Progenitor cell of endocrine pancreas (in vitro differentiated cells): ENCODE measurements around the gene FOXD2. TPM values are rescaled to one million over a fixed set of nuclear protein-coding genes. Genes with fewer than 3 reads are reported as not detected.

ENCODE experiments used
- DNase-seq: peaks from one replicate; pipeline ENCODE4 v3.0.0; 2021; ENCODE audit warnings: low spot score; ENCODE audit not compliant: unreplicated experiment
- H3K27ac Mint-ChIP-seq: 2 replicates; pipeline ENCODE4 v1.8.0; 2021; ENCODE audit warnings: mild to moderate bottlenecking, moderate library complexity, mixed read lengths
- H3K27me3 Mint-ChIP-seq: 2 replicates; pipeline ENCODE4 v1.8.0; 2021; ENCODE audit warnings: mixed read lengths
- H3K36me3 Mint-ChIP-seq: 2 replicates; pipeline ENCODE4 v1.8.0; 2022; ENCODE audit warnings: mixed read lengths; ENCODE audit not compliant: insufficient read depth
- H3K4me1 Mint-ChIP-seq: 2 replicates; pipeline ENCODE4 v1.8.0; 2021; ENCODE audit warnings: low read depth, mixed read lengths
- H3K4me3 Mint-ChIP-seq: 2 replicates; pipeline ENCODE4 v1.8.0; 2021; ENCODE audit warnings: low read depth, mild to moderate bottlenecking, moderate library complexity, mixed read lengths
- H3K9me3 Mint-ChIP-seq: 2 replicates; pipeline ENCODE4 v1.8.0; 2021; ENCODE audit warnings: low read depth, mixed read lengths
- CTCF ChIP-seq: fragments of 200-600 bp; sonication (generic); IDR thresholded peaks from one replicate; pipeline ENCODE4 v1.5.0; 2021; ENCODE audit warnings: antibody characterized with exemption, mild to moderate bottlenecking; ENCODE audit not compliant: unreplicated experiment
- total RNA-seq: library from RNA; stranded (reverse); gene quantifications from 2 replicates; pipeline ENCODE4 v1.2.1, GENCODE V29; 2021

FOXD2 gene
- total RNA-seq, 1 donor from 2014 or later = 0.05 TPM

- peaks cover 52% of the 10 kb centered on the region for H3K27me3 Mint-ChIP-seq
- no peak overlapping the region for H3K27ac Mint-ChIP-seq
- no peaks in the 10 kb centered on the region for H3K36me3 Mint-ChIP-seq
- H3K4me3 Mint-ChIP-seq = peak overlapping the region; percentile 68
- TF ChIP-seq CTCF = no peak
- DNase-seq = no peak
- peaks cover 10% of the 10 kb centered on the region for H3K4me1 Mint-ChIP-seq
- H3K9me3 Mint-ChIP-seq = no peaks in the 10 kb centered on the region
Measured at GRCh38 chr1:47436979-47437446, 831 bp upstream of the FOXD2 start.

DNA sequence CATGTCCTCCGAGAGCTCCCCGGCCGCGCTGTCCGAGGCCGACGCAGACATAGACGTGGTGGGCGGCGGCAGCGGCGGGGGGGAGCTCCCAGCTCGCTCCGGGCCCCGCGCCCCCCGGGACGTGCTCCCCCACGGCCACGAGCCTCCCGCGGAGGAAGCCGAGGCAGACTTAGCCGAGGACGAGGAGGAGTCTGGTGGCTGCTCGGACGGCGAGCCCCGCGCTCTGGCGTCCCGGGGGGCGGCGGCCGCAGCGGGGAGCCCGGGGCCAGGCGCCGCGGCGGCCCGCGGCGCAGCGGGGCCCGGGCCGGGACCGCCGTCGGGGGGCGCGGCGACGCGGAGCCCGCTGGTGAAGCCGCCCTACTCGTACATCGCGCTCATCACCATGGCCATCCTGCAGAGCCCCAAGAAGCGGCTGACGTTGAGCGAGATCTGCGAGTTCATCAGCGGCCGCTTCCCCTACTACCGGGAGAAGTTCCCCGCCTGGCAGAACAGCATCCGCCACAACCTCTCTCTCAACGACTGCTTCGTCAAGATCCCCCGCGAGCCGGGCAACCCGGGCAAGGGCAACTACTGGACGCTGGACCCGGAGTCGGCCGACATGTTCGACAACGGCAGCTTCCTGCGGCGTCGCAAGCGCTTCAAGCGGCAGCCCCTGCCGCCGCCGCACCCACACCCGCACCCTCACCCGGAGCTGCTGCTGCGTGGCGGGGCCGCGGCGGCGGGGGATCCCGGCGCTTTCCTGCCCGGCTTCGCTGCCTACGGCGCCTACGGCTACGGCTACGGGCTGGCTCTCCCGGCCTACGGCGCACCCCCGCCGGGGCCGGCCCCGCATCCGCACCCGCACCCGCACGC, 547 bp downstream of the FOXD2 start:
- H3K27me3 Mint-ChIP-seq = peaks cover 39% of the 10 kb centered on the region
- DNase-seq = no peak
- no peak for TF ChIP-seq CTCF
- no peak overlapping the region for H3K27ac Mint-ChIP-seq
- H3K36me3 Mint-ChIP-seq = no peaks in the 10 kb centered on the region
- no peaks in the 10 kb centered on the region for H3K9me3 Mint-ChIP-seq
- peaks cover 9% of the 10 kb centered on the region for H3K4me1 Mint-ChIP-seq
- peak overlapping the region; percentile 38 for H3K4me3 Mint-ChIP-seq

- TF ChIP-seq CTCF = no peak
- no peaks in the 10 kb centered on the region for H3K9me3 Mint-ChIP-seq
- peaks cover 9% of the 10 kb centered on the region for H3K4me1 Mint-ChIP-seq
- no peak overlapping the region for H3K27ac Mint-ChIP-seq
- no peaks in the 10 kb centered on the region for H3K36me3 Mint-ChIP-seq
- H3K27me3 Mint-ChIP-seq = peaks cover 30% of the 10 kb centered on the region
- DNase-seq = no peak
- H3K4me3 Mint-ChIP-seq = no peak overlapping the region
Measured at GRCh38 chr1:47439017-47439818, 1.4 kb downstream of the FOXD2 start.

- no peak overlapping the region for H3K4me3 Mint-ChIP-seq
- no peak for DNase-seq
- H3K9me3 Mint-ChIP-seq = no peaks in the 10 kb centered on the region
- peaks cover 22% of the 10 kb centered on the region for H3K27me3 Mint-ChIP-seq
- H3K36me3 Mint-ChIP-seq = no peaks in the 10 kb centered on the region
- TF ChIP-seq CTCF = no peak
- H3K27ac Mint-ChIP-seq = no peak overlapping the region
- H3K4me1 Mint-ChIP-seq = peaks cover 11% of the 10 kb centered on the region
Measured at GRCh38 chr1:47439819-47440598, 2.2 kb downstream of the FOXD2 start.
